ENCODE results near the gene CNNM1.

- TF ChIP-seq, protein P1, sequence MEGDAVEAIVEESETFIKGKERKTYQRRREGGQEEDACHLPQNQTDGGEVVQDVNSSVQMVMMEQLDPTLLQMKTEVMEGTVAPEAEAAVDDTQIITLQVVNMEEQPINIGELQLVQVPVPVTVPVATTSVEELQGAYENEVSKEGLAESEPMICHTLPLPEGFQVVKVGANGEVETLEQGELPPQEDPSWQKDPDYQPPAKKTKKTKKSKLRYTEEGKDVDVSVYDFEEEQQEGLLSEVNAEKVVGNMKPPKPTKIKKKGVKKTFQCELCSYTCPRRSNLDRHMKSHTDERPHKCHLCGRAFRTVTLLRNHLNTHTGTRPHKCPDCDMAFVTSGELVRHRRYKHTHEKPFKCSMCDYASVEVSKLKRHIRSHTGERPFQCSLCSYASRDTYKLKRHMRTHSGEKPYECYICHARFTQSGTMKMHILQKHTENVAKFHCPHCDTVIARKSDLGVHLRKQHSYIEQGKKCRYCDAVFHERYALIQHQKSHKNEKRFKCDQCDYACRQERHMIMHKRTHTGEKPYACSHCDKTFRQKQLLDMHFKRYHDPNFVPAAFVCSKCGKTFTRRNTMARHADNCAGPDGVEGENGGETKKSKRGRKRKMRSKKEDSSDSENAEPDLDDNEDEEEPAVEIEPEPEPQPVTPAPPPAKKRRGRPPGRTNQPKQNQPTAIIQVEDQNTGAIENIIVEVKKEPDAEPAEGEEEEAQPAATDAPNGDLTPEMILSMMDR (IDR thresholded peaks at IDR 0.05): no peak
- no peak for TF ChIP-seq POLR2A (IDR thresholded peaks at IDR 0.05)
Observed at GRCh38 chr10:99394256-99394655, 65.1 kb downstream of the CNNM1 start.

Measured in uterus (tissue), 2 donors.